ENCODE results near the gene CSTPP1.

DNA sequence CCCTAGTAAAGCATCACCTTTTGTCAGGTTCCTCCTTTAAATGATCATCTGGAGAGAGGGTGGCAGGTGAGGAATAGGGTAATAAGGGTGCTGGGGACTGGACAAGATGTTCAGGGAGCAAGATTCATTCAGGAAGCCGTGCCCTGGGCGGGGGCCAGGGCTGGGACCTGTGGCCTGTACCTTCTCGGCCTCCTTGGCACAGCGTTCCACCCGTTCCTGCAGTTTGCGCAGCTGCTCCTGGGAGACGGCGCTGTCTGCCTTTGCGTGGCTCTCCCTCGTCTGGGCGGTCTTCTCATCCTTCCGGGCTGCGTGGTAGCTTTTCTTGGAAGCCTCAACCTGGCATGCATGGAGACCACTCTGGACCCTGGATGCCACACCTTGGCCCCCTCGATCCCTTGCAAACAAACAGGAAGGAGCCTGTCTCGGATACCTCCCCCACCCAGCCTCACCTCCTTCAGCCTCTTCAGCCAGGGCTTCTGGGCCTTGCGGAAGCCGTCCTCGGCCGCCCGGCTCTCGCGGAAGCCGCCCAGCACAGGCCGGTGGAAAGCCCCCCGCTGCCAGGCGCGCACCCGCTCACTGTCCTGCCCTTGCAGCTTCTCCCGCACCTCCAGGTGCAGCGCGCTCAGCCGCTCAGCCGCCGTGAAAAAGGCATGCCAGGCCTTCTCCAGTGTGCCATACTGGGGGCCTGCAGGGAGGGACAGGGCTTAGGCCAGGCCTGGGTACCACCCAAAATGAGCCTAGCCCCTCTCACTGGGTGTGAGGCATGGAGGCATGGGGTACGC is 243.6 kb downstream of the CSTPP1 start:
- TF ChIP-seq, protein P1, sequence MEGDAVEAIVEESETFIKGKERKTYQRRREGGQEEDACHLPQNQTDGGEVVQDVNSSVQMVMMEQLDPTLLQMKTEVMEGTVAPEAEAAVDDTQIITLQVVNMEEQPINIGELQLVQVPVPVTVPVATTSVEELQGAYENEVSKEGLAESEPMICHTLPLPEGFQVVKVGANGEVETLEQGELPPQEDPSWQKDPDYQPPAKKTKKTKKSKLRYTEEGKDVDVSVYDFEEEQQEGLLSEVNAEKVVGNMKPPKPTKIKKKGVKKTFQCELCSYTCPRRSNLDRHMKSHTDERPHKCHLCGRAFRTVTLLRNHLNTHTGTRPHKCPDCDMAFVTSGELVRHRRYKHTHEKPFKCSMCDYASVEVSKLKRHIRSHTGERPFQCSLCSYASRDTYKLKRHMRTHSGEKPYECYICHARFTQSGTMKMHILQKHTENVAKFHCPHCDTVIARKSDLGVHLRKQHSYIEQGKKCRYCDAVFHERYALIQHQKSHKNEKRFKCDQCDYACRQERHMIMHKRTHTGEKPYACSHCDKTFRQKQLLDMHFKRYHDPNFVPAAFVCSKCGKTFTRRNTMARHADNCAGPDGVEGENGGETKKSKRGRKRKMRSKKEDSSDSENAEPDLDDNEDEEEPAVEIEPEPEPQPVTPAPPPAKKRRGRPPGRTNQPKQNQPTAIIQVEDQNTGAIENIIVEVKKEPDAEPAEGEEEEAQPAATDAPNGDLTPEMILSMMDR (IDR thresholded peaks at IDR 0.05; ENCODE audit: insufficient read depth, low read depth, low read length) = no peak
- no peak for TF ChIP-seq EZH2 (IDR thresholded peaks at IDR 0.05; ENCODE audit: insufficient read depth, low read length)
